H9 (cell line): ENCODE data around the gene COL4A6. TPM values are rescaled to one million over a fixed set of nuclear protein-coding genes. Genes with fewer than 3 reads are reported as not detected.

Source experiments
- DNase-seq: peaks from one replicate; pipeline ENCODE4 v3.0.0-alpha.2; 2017
- H2AFZ ChIP-seq: one replicate; pipeline ENCODE4 v1.6.1; 2013; ENCODE audit warnings: mild to moderate bottlenecking, low read length, control low read depth, moderate library complexity
- H2AK5ac ChIP-seq: 2 replicates; pipeline ENCODE4 v1.6.1; 2013; ENCODE audit warnings: low read length, control low read depth, mixed read lengths; ENCODE audit not compliant: insufficient read length
- H2BK120ac ChIP-seq: one replicate; pipeline ENCODE4 v1.6.1; 2013; ENCODE audit warnings: low read depth, mild to moderate bottlenecking, low read length, control low read depth, inconsistent platforms; ENCODE audit not compliant: poor library complexity, severe bottlenecking
- H2BK12ac ChIP-seq: 2 replicates; pipeline ENCODE4 v1.6.1; 2013; ENCODE audit warnings: low read length, control low read depth, mixed read lengths, low read depth; ENCODE audit not compliant: insufficient read length
- H2BK15ac ChIP-seq: 2 replicates; pipeline ENCODE4 v1.6.1; 2013; ENCODE audit warnings: low read depth, low read length, control low read depth
- H2BK20ac ChIP-seq: one replicate; pipeline ENCODE4 v1.6.1; 2013; ENCODE audit warnings: low read depth, mild to moderate bottlenecking, low read length, control low read depth, inconsistent platforms; ENCODE audit not compliant: poor library complexity, severe bottlenecking
- H2BK5ac ChIP-seq: 2 replicates; pipeline ENCODE4 v1.6.1; 2013; ENCODE audit warnings: low read length, control low read depth, mixed read lengths; ENCODE audit not compliant: insufficient read length
- H3K14ac ChIP-seq: 2 replicates; pipeline ENCODE4 v1.6.1; 2013; ENCODE audit warnings: low read length, control low read depth; ENCODE audit not compliant: insufficient read depth
- H3K18ac ChIP-seq: 2 replicates; pipeline ENCODE4 v1.6.1; 2013; ENCODE audit warnings: low read depth, mild to moderate bottlenecking, mixed read lengths, low read length, control low read depth; ENCODE audit not compliant: insufficient read length
- H3K23ac ChIP-seq: 2 replicates; pipeline ENCODE4 v1.6.1; 2013; ENCODE audit warnings: low read length, control low read depth, mixed read lengths, low read depth; ENCODE audit not compliant: insufficient read length
- H3K23me2 ChIP-seq: 2 replicates; pipeline ENCODE4 v1.6.1; 2013; ENCODE audit warnings: low read depth, mild to moderate bottlenecking, mixed read lengths, low read length, control low read depth; ENCODE audit not compliant: insufficient read length, poor library complexity, severe bottlenecking
- H3K27ac ChIP-seq: 2 replicates; pipeline ENCODE4 v1.5.1; 2013; ENCODE audit warnings: low read length, control low read depth, mixed read lengths, low read depth; ENCODE audit not compliant: insufficient read length
- H3K27me3 ChIP-seq: 2 replicates; pipeline ENCODE4 v1.6.1; 2013; ENCODE audit warnings: low read length, control low read depth, inconsistent platforms; ENCODE audit not compliant: insufficient read depth
- H3K4ac ChIP-seq: 2 replicates; pipeline ENCODE4 v1.6.1; 2013; ENCODE audit warnings: low read depth, mild to moderate bottlenecking, control low read depth, inconsistent platforms, low read length, moderate library complexity
- H3K4me1 ChIP-seq: 2 replicates; pipeline ENCODE4 v1.6.1; 2013; ENCODE audit warnings: low read length, control low read depth, inconsistent platforms; ENCODE audit not compliant: insufficient read depth
- H3K4me2 ChIP-seq: 2 replicates; pipeline ENCODE4 v1.6.1; 2013; ENCODE audit warnings: low read length, control low read depth, mixed read lengths; ENCODE audit not compliant: insufficient read length, insufficient read depth
- H3K56ac ChIP-seq: 2 replicates; pipeline ENCODE4 v1.6.1; 2013; ENCODE audit warnings: low read depth, mild to moderate bottlenecking, mixed read lengths, low read length, control low read depth; ENCODE audit not compliant: insufficient read length
- H3K79me1 ChIP-seq: 2 replicates; pipeline ENCODE4 v1.6.1; 2013; ENCODE audit warnings: low read depth, mild to moderate bottlenecking, moderate library complexity, low read length, control low read depth, inconsistent platforms; ENCODE audit not compliant: insufficient read depth, poor library complexity, severe bottlenecking
- H3K79me2 ChIP-seq: 2 replicates; pipeline ENCODE4 v1.6.1; 2013; ENCODE audit warnings: low read length, control low read depth, inconsistent platforms; ENCODE audit not compliant: insufficient read depth
- H3K9ac ChIP-seq: 2 replicates; pipeline ENCODE4 v1.6.1; 2013; ENCODE audit warnings: low read length, control low read depth, mixed read lengths; ENCODE audit not compliant: insufficient read length; ENCODE audit errors: extremely low read depth
- H3K9me3 ChIP-seq: one replicate; pipeline ENCODE4 v1.6.1; 2013; ENCODE audit warnings: low read depth, low read length, inconsistent platforms; ENCODE audit not compliant: control insufficient read depth
- H3T11ph ChIP-seq: one replicate; pipeline ENCODE4 v1.6.1; 2013; ENCODE audit warnings: mild to moderate bottlenecking, low read length, control low read depth, inconsistent platforms
- H4K20me1 ChIP-seq: one replicate; pipeline ENCODE4 v1.6.1; 2013; ENCODE audit not compliant: control insufficient read depth, insufficient read length, insufficient read depth
- H4K5ac ChIP-seq: 2 replicates; pipeline ENCODE4 v1.6.1; 2013; ENCODE audit warnings: low read depth, mild to moderate bottlenecking, mixed read lengths, low read length, control low read depth; ENCODE audit not compliant: insufficient read length
- H4K8ac ChIP-seq: replicated peaks from 2 replicates; pipeline ENCODE4 v1.6.1; 2013; ENCODE audit warnings: low read length, control low read depth, mixed read lengths, low read depth; ENCODE audit not compliant: insufficient read length
- H4K91ac ChIP-seq: 2 replicates; pipeline ENCODE4 v1.6.1; 2013; ENCODE audit warnings: low read depth, mild to moderate bottlenecking, moderate library complexity, mixed read lengths, low read length, control low read depth; ENCODE audit not compliant: insufficient read length
- H3K27ac Mint-ChIP-seq, 3 experiments: 2 replicates in 2 of 3; 3 replicates in 1 of 3; pipeline ENCODE4 v1.8.0; 2020 to 2021; ENCODE audit warnings: mixed read lengths in 3 of 3, mild to moderate bottlenecking in 1 of 3, moderate library complexity in 1 of 3
- H3K27me3 Mint-ChIP-seq: 2 replicates; pipeline ENCODE4 v1.8.0; 2021; ENCODE audit warnings: low read depth, mild to moderate bottlenecking, moderate library complexity, mixed read lengths
- H3K36me3 Mint-ChIP-seq, 3 experiments: 2 replicates in 2 of 3; 3 replicates in 1 of 3; pipeline ENCODE4 v1.8.0; 2020 to 2021; ENCODE audit warnings: low read depth in 3 of 3, mixed read lengths in 3 of 3; ENCODE audit not compliant: insufficient read depth in 1 of 3
- H3K4me1 Mint-ChIP-seq, 2 experiments: 2 replicates each; pipeline ENCODE4 v1.8.0; 2020; ENCODE audit warnings: mixed read lengths in 2 of 2
- H3K4me3 Mint-ChIP-seq, 2 experiments: 2 replicates in 1 of 2; 3 replicates in 1 of 2; pipeline ENCODE4 v1.8.0; 2020 to 2021; ENCODE audit warnings: mild to moderate bottlenecking in 2 of 2, mixed read lengths in 2 of 2, moderate library complexity in 1 of 2
- H3K9me3 Mint-ChIP-seq, 2 experiments: 2 replicates in 1 of 2; 3 replicates in 1 of 2; pipeline ENCODE4 v1.8.0; 2020; ENCODE audit warnings: mild to moderate bottlenecking in 2 of 2, mixed read lengths in 2 of 2, moderate library complexity in 1 of 2
- WGBS: extraction: QIAGEN DNeasy Blood & Tissue Kit; methylation state at CpG from one replicate; pipeline ENCODE4 v1.1.7; 2013; ENCODE audit warnings: missing lambda C conversion rate, low lambda C conversion rate, mixed read lengths; ENCODE audit not compliant: insufficient read length; ENCODE audit errors: extremely low coverage; 5-methylcytosine and 5-hydroxymethylcytosine counted together
- total RNA-seq: library from RNA; stranded (reverse); gene quantifications from 2 replicates; pipeline ENCODE4 v1.2.1, GENCODE V29; 2021
- TF ChIP-seq, protein P1 (sequence below): fragments of 200-600 bp; sonication (generic); conservative IDR thresholded peaks from 3 replicates; pipeline ENCODE4 v1.8.0; 2021; ENCODE audit warnings: antibody characterized with exemption, mild to moderate bottlenecking

Gene COL4A6
- total RNA-seq, 1 experiment from 2014 or later, result 16.7 TPM

DNA sequence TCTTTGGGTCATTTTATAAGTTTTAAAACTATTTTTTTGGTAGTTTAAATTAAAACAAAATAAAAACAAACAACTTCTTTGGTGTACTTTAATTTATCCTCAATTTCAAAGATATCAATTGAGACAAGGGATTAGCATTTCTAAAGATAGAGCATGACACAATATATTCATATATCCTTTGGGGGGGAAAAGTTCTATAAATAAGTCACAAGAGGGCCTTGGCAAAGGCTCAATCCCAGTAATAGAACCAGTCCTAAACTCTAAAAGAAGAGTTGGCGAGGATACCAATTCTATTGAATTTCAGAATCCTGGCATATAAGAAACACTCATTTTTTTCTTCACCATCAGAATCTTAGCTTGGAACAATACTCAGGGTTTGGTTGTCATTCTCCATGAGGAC, 89.7 kb downstream of the COL4A6 start:
- H4K8ac ChIP-seq, result no peak overlapping the region
- H3K4me1 Mint-ChIP-seq, result peaks cover 74 to 83% of the 10 kb centered on the region in 2 experiments
- H3K36me3 Mint-ChIP-seq, result no peaks in the 10 kb centered on the region
- H3K9me3 Mint-ChIP-seq, result no peaks in the 10 kb centered on the region
- H3T11ph ChIP-seq, result no peak overlapping the region
- H3K4me1 ChIP-seq, result peaks cover 9% of the 10 kb centered on the region
- no peak overlapping the region for H3K56ac ChIP-seq
- H4K91ac ChIP-seq, result no peak overlapping the region
- H3K4me2 ChIP-seq, result no peak overlapping the region
- H3K4ac ChIP-seq, result no peak overlapping the region
- no peak overlapping the region for H2BK12ac ChIP-seq
- no peaks in the 10 kb centered on the region for H3K9me3 ChIP-seq
- H2BK5ac ChIP-seq, result no peak overlapping the region
- no peaks in the 10 kb centered on the region for H3K27me3 ChIP-seq
- H3K27ac Mint-ChIP-seq, result peak overlapping the region in 1 of 3 experiments; percentile 42; a peak in 1 of 7 replicates
- no peaks in the 10 kb centered on the region for H3K79me2 ChIP-seq
- no peak overlapping the region for H2BK15ac ChIP-seq
- DNase-seq, result no peak
- no peak overlapping the region for H2BK20ac ChIP-seq
- H3K23me2 ChIP-seq, result no peaks in the 10 kb centered on the region
- no peak overlapping the region for H3K18ac ChIP-seq
- no peak overlapping the region for H3K4me3 Mint-ChIP-seq
- no peak overlapping the region for H3K23ac ChIP-seq
- no peaks in the 10 kb centered on the region for H3K27me3 Mint-ChIP-seq
- no CpG with 5 or more reads among the region's 1 CpG for WGBS
- H3K14ac ChIP-seq, result no peak overlapping the region
- TF ChIP-seq, protein P1, sequence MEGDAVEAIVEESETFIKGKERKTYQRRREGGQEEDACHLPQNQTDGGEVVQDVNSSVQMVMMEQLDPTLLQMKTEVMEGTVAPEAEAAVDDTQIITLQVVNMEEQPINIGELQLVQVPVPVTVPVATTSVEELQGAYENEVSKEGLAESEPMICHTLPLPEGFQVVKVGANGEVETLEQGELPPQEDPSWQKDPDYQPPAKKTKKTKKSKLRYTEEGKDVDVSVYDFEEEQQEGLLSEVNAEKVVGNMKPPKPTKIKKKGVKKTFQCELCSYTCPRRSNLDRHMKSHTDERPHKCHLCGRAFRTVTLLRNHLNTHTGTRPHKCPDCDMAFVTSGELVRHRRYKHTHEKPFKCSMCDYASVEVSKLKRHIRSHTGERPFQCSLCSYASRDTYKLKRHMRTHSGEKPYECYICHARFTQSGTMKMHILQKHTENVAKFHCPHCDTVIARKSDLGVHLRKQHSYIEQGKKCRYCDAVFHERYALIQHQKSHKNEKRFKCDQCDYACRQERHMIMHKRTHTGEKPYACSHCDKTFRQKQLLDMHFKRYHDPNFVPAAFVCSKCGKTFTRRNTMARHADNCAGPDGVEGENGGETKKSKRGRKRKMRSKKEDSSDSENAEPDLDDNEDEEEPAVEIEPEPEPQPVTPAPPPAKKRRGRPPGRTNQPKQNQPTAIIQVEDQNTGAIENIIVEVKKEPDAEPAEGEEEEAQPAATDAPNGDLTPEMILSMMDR, result no peak
- H4K5ac ChIP-seq, result no peak overlapping the region
- no peak overlapping the region for H2AK5ac ChIP-seq
- no peak overlapping the region for H2BK120ac ChIP-seq
- H4K20me1 ChIP-seq, result no peaks in the 10 kb centered on the region
- H3K27ac ChIP-seq, result no peak overlapping the region
- H3K9ac ChIP-seq, result no peak overlapping the region
- H2AFZ ChIP-seq, result no peak overlapping the region
- H3K79me1 ChIP-seq, result no peaks in the 10 kb centered on the region
